SK-N-MC (cell line): Measurements from ENCODE around the gene RYR3.

Experiments
- EZH2 ChIP-seq: fragments of 200-600 bp; sonication (generic); IDR thresholded peaks from one replicate; pipeline ENCODE4 v1.6.1; 2017; ENCODE audit warnings: antibody characterized with exemption
- POLR2AphosphoS5 ChIP-seq: IDR thresholded peaks from 2 replicates; pipeline ENCODE4 v1.6.1; 2012; ENCODE audit warnings: mild to moderate bottlenecking, low read depth, low read length, borderline replicate concordance

- no peak for TF ChIP-seq POLR2AphosphoS5
- no peak for TF ChIP-seq EZH2
Measured at GRCh38 chr15:33730815-33731214, 420.0 kb downstream of the RYR3 start.
